A673 (cell line): Measurements from ENCODE around the gene CCND2. TPM values are rescaled to one million over a fixed set of nuclear protein-coding genes. Genes with fewer than 3 reads are reported as not detected.
A peak's percentile ranks its signal among the peaks of the same experiment; 100 is the strongest.

ENCODE experiments used
- BruUV-seq: library from RNA; stranded (reverse); fragments of 400-500 nt; replicated peaks from 2 replicates; lab custom pipeline; 2021; lab: Mats Ljungman, UMichigan
- CTCF ChIA-PET: fragments of 300-600 bp; sonication (Branson Sonifier 250); formaldehyde crosslinking; loops from one replicate; lab custom pipeline; 2022; ENCODE audit warnings: antibody characterized with exemption; lab: Charles Lee
- POLR2A ChIA-PET: fragments of 300-600 bp; sonication (Branson Sonifier 250); formaldehyde crosslinking; loops from one replicate; lab custom pipeline; 2022; ENCODE audit warnings: antibody characterized with exemption; ENCODE audit not compliant: low non-redundant PET; lab: Charles Lee
- DNase-seq: peaks from one replicate; pipeline ENCODE4 v3.0.0-alpha.2; 2015; ENCODE audit warnings: low spot score
- H3K27ac ChIP-seq: fragments of 200-600 bp; sonication (generic); 2 replicates; pipeline ENCODE4 v1.5.1; 2016; ENCODE audit warnings: mixed run types, low read depth, mild to moderate bottlenecking, mixed read lengths, antibody characterized with exemption, low read length; ENCODE audit not compliant: poor library complexity, severe bottlenecking
- H3K27me3 ChIP-seq: fragments of 200-600 bp; sonication (generic); replicated peaks from 2 replicates; pipeline ENCODE4 v1.6.1; 2017; ENCODE audit warnings: mixed run types, low read depth, mild to moderate bottlenecking, mixed read lengths, antibody characterized with exemption, low read length; ENCODE audit not compliant: insufficient read depth, poor library complexity
- H3K36me3 ChIP-seq: fragments of 200-600 bp; sonication (generic); 2 replicates; pipeline ENCODE4 v1.6.1; 2016; ENCODE audit warnings: mixed run types, mild to moderate bottlenecking, mixed read lengths, antibody characterized with exemption, low read length; ENCODE audit not compliant: insufficient read depth, poor library complexity, severe bottlenecking
- H3K4me1 ChIP-seq: fragments of 200-600 bp; sonication (generic); 2 replicates; pipeline ENCODE4 v1.6.1; 2017; ENCODE audit warnings: mixed run types, mild to moderate bottlenecking, mixed read lengths, antibody characterized with exemption, low read length; ENCODE audit not compliant: insufficient read depth, poor library complexity, severe bottlenecking
- H3K4me3 ChIP-seq: fragments of 200-600 bp; sonication (generic); 2 replicates; pipeline ENCODE4 v1.5.1; 2016; ENCODE audit warnings: low read depth, mixed run types, mild to moderate bottlenecking, mixed read lengths, low read length; ENCODE audit not compliant: poor library complexity, severe bottlenecking
- H3K9me3 ChIP-seq: fragments of 200-600 bp; sonication (generic); 2 replicates; pipeline ENCODE4 v1.6.1; 2016; ENCODE audit warnings: mixed run types, low read depth, mild to moderate bottlenecking, mixed read lengths, antibody characterized with exemption, low read length; ENCODE audit not compliant: poor library complexity, severe bottlenecking
- CTCF ChIP-seq: fragments of 300-800, 200-600 bp; sonication (generic); conservative IDR thresholded peaks from 2 replicates; pipeline ENCODE4 v1.5.1; 2017; ENCODE audit warnings: low read depth, mild to moderate bottlenecking, antibody characterized with exemption, low read length, moderate library complexity, mixed read lengths
- EZH2 ChIP-seq: fragments of 200-600 bp; sonication (generic); IDR thresholded peaks from 2 replicates; pipeline ENCODE4 v1.6.1; 2017; ENCODE audit warnings: borderline replicate concordance, low read depth, mild to moderate bottlenecking, mixed read lengths, antibody characterized with exemption, low read length; ENCODE audit not compliant: poor library complexity, severe bottlenecking
- intact Hi-C: fragments of 100-400 bp; cut with micrococcal nuclease; formaldehyde crosslinking; loops from one replicate; pipeline ENCODE4 v1.10.0; 2022; ENCODE audit not compliant: unreplicated experiment
- total RNA-seq: library from RNA; stranded (reverse); gene quantifications from 2 replicates; pipeline ENCODE4 v1.2.3, GENCODE V29; 2021

CCND2 gene
- total RNA-seq, 1 experiment from 2014 or later: 2.6 TPM

GRCh38 chr12:4271717-4272423 lies 1.7 kb upstream of the CCND2 start:
- CTCF ChIA-PET: no interaction called here
- POLR2A ChIA-PET: no interaction called here
- no TSS peak for BruUV-seq
- intact Hi-C loops: no loop called here
- Histone ChIP-seq H3K27ac (no peak overlapping the region), H3K9me3 (no peaks in the 10 kb centered on the region), H3K4me3 (peak overlapping the region; percentile 19), H3K4me1 (peaks cover 26% of the 10 kb centered on the region), H3K36me3 (no peaks in the 10 kb centered on the region), H3K27me3 (peaks cover 100% of the 10 kb centered on the region)
- peak; percentile 41 for DNase-seq
- TF ChIP-seq CTCF: no peak
- peak; percentile 76 for TF ChIP-seq EZH2

- TF ChIP-seq CTCF: no peak
- no peak for TF ChIP-seq EZH2
- no peaks in the 10 kb centered on the region for H3K9me3 ChIP-seq
- DNase-seq: no peak
- H3K4me3 ChIP-seq: peak overlapping the region; percentile 14
- intact Hi-C loops: no loop called here
- ChIA-PET CTCF (interaction anchor here (1.0 kb wide), 1 partner anchor 387 kb away, joined by 3 read pairs; no protein-coding TSS in a partner anchor), POLR2A (no interaction called here)
- peaks cover 93% of the 10 kb centered on the region for H3K27me3 ChIP-seq
- peaks cover 26% of the 10 kb centered on the region for H3K4me1 ChIP-seq
- no peaks in the 10 kb centered on the region for H3K36me3 ChIP-seq
- BruUV-seq: no TSS peak
- H3K27ac ChIP-seq: no peak overlapping the region
Observed at GRCh38 chr12:4272424-4273272, 914 bp upstream of the CCND2 start.

GRCh38 chr12:4273273-4273651 lies 300 bp upstream of the CCND2 start:
- TF ChIP-seq EZH2 (peak; percentile 96), CTCF (no peak)
- Histone ChIP-seq H3K27me3 (peaks cover 86% of the 10 kb centered on the region), H3K27ac (no peak overlapping the region), H3K9me3 (no peaks in the 10 kb centered on the region), H3K4me1 (peaks cover 26% of the 10 kb centered on the region), H3K36me3 (no peaks in the 10 kb centered on the region), H3K4me3 (no peak overlapping the region)
- ChIA-PET POLR2A (no interaction called here), CTCF (interaction anchor here (1.0 kb wide), 1 partner anchor 388 kb away, joined by 3 read pairs; no protein-coding TSS in a partner anchor)
- intact Hi-C loops: no loop called here
- no peak for DNase-seq
- no TSS peak for BruUV-seq
